ENCODE data around the gene PLRG1.

PLRG1 gene

GRCh38 chr4:154519214-154519613 lies 31.0 kb downstream of the PLRG1 start:
- H3K4me3 ChIP-seq (ENCODE audit: extremely low read depth, insufficient read depth, low read length, poor library complexity, severe bottlenecking), result no peak overlapping the region
- 88 to 97% methylated on average over 3 to 4 of the region's 4 CpGs for WGBS, 2 experiments (ENCODE audit: insufficient coverage in 2 of 2)
- H3K9me3 ChIP-seq (ENCODE audit: control insufficient read depth, low read length), result no peaks in the 10 kb centered on the region
- no peaks in the 10 kb centered on the region for H3K36me3 ChIP-seq (ENCODE audit: control insufficient read depth, insufficient read depth, low read length)
- no peaks in the 10 kb centered on the region for H3K4me1 ChIP-seq (ENCODE audit: control insufficient read depth, insufficient read depth, low read length, poor library complexity, severe bottlenecking)
- H3K27ac ChIP-seq (ENCODE audit: low read depth, low read length, severe bottlenecking), result no peak overlapping the region

DNA sequence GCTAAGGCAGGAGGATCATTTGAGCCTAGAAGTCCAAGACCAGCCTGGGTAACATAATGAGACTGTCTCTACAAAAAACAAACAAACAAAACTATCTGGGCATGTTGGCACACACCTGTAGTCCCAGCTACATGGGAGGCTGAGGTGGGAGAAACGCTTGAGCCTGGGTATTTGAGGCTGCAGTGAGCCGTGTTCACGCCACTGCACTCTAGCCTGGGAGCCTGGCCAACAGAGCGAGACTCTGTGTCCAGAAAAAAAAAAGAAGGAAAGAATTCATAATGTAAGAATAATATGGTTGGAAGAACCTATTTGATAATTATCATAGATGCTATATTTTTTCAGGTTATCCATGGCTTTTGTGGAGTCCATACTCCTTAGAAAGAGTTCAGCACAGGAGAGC lies 32.6 kb downstream of the PLRG1 start:
- no peaks in the 10 kb centered on the region for H3K9me3 ChIP-seq (ENCODE audit: control insufficient read depth, low read length)
- H3K4me3 ChIP-seq (ENCODE audit: extremely low read depth, insufficient read depth, low read length, poor library complexity, severe bottlenecking), result no peak overlapping the region
- no peak overlapping the region for H3K27ac ChIP-seq (ENCODE audit: low read depth, low read length, severe bottlenecking)
- H3K4me1 ChIP-seq (ENCODE audit: control insufficient read depth, insufficient read depth, low read length, poor library complexity, severe bottlenecking), result no peaks in the 10 kb centered on the region
- 60 to 95% methylated on average over 3 to 4 of the region's 4 CpGs for WGBS, 2 experiments (ENCODE audit: insufficient coverage in 2 of 2)
- no peaks in the 10 kb centered on the region for H3K36me3 ChIP-seq (ENCODE audit: control insufficient read depth, insufficient read depth, low read length)

DNA sequence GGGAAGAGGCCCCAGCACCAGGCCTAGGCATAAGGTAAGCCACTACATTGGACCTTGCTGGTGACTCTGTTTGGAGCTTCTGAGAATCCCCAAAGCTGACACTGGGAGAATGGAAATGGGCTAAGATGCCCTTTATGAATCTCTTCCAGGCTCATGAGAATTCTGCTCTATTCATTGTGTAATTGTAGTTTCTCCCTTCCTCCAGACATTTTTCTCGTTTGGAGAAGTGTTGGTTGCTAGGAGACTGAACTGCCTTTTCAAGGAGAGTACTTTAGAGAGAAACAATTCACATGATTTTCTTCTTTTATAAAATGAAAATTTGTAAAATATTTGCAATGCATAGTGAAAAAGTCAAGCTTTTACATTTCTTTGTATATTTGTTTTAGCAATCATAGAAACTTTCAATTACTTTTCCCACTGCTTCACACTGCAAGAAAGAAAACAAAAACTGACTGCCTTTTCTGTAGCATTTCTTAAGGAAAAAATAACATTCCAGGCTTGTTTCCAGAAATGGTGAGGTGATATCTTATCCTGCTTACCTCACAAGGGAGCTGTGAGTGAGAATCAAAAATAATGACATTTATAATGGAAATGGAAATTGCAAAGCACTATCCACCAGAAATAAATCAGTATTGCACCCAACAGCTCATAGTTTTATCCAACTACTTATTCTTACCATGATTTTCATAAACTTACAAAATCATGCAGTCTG lies 33.7 kb downstream of the PLRG1 start:
- H3K4me3 ChIP-seq (ENCODE audit: extremely low read depth, insufficient read depth, low read length, poor library complexity, severe bottlenecking), result no peak overlapping the region
- no peaks in the 10 kb centered on the region for H3K4me1 ChIP-seq (ENCODE audit: control insufficient read depth, insufficient read depth, low read length, poor library complexity, severe bottlenecking)
- no peaks in the 10 kb centered on the region for H3K9me3 ChIP-seq (ENCODE audit: control insufficient read depth, low read length)
- no CpG with 5 or more reads among the region's 1 CpG for WGBS, 2 experiments (ENCODE audit: insufficient coverage in 2 of 2)
- peak overlapping the region; percentile 24 for H3K27ac ChIP-seq (ENCODE audit: low read depth, low read length, severe bottlenecking)
- H3K36me3 ChIP-seq (ENCODE audit: control insufficient read depth, insufficient read depth, low read length), result no peaks in the 10 kb centered on the region

GRCh38 chr4:154511981-154512380 lies 38.2 kb downstream of the PLRG1 start:
- H3K27ac ChIP-seq (ENCODE audit: low read depth, low read length, severe bottlenecking), result no peak overlapping the region
- H3K9me3 ChIP-seq (ENCODE audit: control insufficient read depth, low read length), result no peaks in the 10 kb centered on the region
- H3K36me3 ChIP-seq (ENCODE audit: control insufficient read depth, insufficient read depth, low read length), result no peaks in the 10 kb centered on the region
- no peak overlapping the region for H3K4me3 ChIP-seq (ENCODE audit: extremely low read depth, insufficient read depth, low read length, poor library complexity, severe bottlenecking)
- H3K4me1 ChIP-seq (ENCODE audit: control insufficient read depth, insufficient read depth, low read length, poor library complexity, severe bottlenecking), result no peaks in the 10 kb centered on the region
- 91% methylated on average over 3 of the region's 4 CpGs; no CpG with 5 or more reads in 1 of the 2 experiments for WGBS, 2 experiments (ENCODE audit: insufficient coverage in 2 of 2)

DNA sequence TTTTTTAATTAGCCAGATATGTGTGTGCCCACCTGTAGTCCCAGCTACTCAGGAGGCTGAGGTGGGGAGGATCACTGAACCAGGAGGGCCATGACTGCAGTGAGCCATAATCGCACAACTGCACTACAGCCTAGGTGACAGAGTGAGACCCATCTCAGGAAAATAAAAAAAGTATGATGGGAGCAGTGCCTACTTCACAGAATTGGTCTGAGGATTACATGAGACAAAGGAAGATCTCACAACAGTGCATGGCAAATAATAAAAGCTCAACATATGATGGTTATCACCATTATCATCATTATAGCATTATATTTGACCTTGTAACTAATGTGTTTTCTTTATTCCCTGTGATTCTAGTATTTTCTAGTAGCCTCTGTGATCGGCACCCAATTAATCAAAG lies 38.7 kb downstream of the PLRG1 start:
- WGBS, 2 experiments (ENCODE audit: insufficient coverage in 2 of 2), result 78 to 80% methylated on average over 1 of the region's 2 CpGs
- no peak overlapping the region for H3K27ac ChIP-seq (ENCODE audit: low read depth, low read length, severe bottlenecking)

DNA sequence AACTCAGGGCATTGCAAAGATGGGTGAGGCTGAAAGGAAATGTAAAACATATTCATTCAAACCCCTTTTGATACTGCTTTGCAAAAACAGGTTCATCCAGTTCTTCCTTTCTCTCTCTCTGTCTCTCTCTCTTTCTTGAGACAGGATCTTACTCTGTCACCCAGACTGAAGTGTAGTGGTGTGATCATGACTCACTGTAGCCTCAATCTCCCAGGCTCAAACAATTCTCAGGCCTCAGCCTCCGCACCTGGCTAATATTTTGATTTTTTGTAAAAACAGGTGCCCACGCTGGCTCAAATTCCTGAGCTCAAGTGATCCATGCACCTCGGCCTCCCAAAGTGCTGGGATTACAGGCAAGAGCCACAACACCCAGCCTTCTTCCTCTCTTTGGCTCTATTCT lies 43.0 kb downstream of the PLRG1 start:
- H3K4me1 ChIP-seq (ENCODE audit: control insufficient read depth, insufficient read depth, low read length, poor library complexity, severe bottlenecking), result no peaks in the 10 kb centered on the region
- H3K4me3 ChIP-seq (ENCODE audit: extremely low read depth, insufficient read depth, low read length, poor library complexity, severe bottlenecking), result no peak overlapping the region
- WGBS, 2 experiments (ENCODE audit: insufficient coverage in 2 of 2), result 79 to 94% methylated on average over 2 to 3 of the region's 3 CpGs
- H3K9me3 ChIP-seq (ENCODE audit: control insufficient read depth, low read length), result no peaks in the 10 kb centered on the region
- H3K36me3 ChIP-seq (ENCODE audit: control insufficient read depth, insufficient read depth, low read length), result no peaks in the 10 kb centered on the region
- H3K27ac ChIP-seq (ENCODE audit: low read depth, low read length, severe bottlenecking), result no peak overlapping the region

More for the DNA sequence above, 38.7 kb downstream of the PLRG1 start:
- Histone ChIP-seq H3K4me1 (ENCODE audit: control insufficient read depth, insufficient read depth, low read length, poor library complexity, severe bottlenecking) (no peaks in the 10 kb centered on the region), H3K36me3 (ENCODE audit: control insufficient read depth, insufficient read depth, low read length) (no peaks in the 10 kb centered on the region), H3K9me3 (ENCODE audit: control insufficient read depth, low read length) (no peaks in the 10 kb centered on the region), H3K4me3 (ENCODE audit: extremely low read depth, insufficient read depth, low read length, poor library complexity, severe bottlenecking) (no peak overlapping the region)

DNA sequence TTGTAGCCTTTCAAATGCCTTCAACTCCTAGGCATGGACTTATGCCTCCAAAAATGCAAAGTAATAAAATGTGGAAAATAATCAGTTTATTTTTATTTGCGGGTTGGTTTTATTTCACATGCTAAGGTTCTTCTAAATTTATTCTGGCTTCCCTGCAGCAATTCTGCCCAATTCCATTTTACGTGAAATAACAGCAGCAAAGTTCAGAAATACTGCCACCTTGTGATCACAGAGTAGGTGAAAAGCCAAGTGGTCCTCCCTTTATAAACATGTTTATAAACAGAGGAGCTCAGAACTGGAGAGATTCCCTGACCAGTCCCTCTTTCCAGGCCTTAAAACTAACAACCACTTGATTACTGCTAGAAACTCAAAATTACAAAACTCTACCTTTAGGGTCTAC lies 43.9 kb downstream of the PLRG1 start:
- H3K4me3 ChIP-seq (ENCODE audit: extremely low read depth, insufficient read depth, low read length, poor library complexity, severe bottlenecking), result no peak overlapping the region
- H3K36me3 ChIP-seq (ENCODE audit: control insufficient read depth, insufficient read depth, low read length), result no peaks in the 10 kb centered on the region
- H3K27ac ChIP-seq (ENCODE audit: low read depth, low read length, severe bottlenecking), result no peak overlapping the region
- no CpG with 5 or more reads among the region's 2 CpGs for WGBS, 2 experiments (ENCODE audit: insufficient coverage in 2 of 2)
- H3K9me3 ChIP-seq (ENCODE audit: control insufficient read depth, low read length), result no peaks in the 10 kb centered on the region
- H3K4me1 ChIP-seq (ENCODE audit: control insufficient read depth, insufficient read depth, low read length, poor library complexity, severe bottlenecking), result no peaks in the 10 kb centered on the region

GRCh38 chr4:154503598-154503997 lies 46.6 kb downstream of the PLRG1 start:
- Histone ChIP-seq H3K9me3 (ENCODE audit: control insufficient read depth, low read length) (no peaks in the 10 kb centered on the region), H3K36me3 (ENCODE audit: control insufficient read depth, insufficient read depth, low read length) (no peaks in the 10 kb centered on the region), H3K27ac (ENCODE audit: low read depth, low read length, severe bottlenecking) (no peak overlapping the region), H3K4me3 (ENCODE audit: extremely low read depth, insufficient read depth, low read length, poor library complexity, severe bottlenecking) (no peak overlapping the region), H3K4me1 (ENCODE audit: control insufficient read depth, insufficient read depth, low read length, poor library complexity, severe bottlenecking) (no peaks in the 10 kb centered on the region)
- WGBS, 2 experiments (ENCODE audit: insufficient coverage in 2 of 2), result no CpG with 5 or more reads among the region's 1 CpG

DNA sequence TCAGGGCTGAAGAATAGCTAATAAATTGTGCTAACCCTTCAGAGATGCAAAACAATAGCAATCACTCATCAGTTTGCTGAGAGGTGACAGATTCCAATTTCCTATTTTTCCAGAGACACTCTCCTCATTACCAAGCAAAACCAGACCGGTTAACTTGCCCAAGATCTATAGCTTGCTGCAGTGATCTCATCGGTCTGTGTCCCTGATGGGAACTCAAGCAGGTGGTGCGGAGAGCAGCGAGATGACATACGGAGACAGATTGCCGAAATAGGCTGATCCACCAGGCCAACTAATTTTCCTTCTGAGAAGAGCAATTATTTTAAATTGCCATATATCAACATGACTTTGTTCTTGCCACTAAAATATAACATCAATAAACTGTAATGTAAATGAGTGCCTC lies 48.1 kb downstream of the PLRG1 start:
- no peaks in the 10 kb centered on the region for H3K9me3 ChIP-seq (ENCODE audit: control insufficient read depth, low read length)
- WGBS, 2 experiments (ENCODE audit: insufficient coverage in 2 of 2), result 76 to 89% methylated on average over 3 to 4 of the region's 6 CpGs
- no peaks in the 10 kb centered on the region for H3K4me1 ChIP-seq (ENCODE audit: control insufficient read depth, insufficient read depth, low read length, poor library complexity, severe bottlenecking)
- no peak overlapping the region for H3K4me3 ChIP-seq (ENCODE audit: extremely low read depth, insufficient read depth, low read length, poor library complexity, severe bottlenecking)
- no peaks in the 10 kb centered on the region for H3K36me3 ChIP-seq (ENCODE audit: control insufficient read depth, insufficient read depth, low read length)
- H3K27ac ChIP-seq (ENCODE audit: low read depth, low read length, severe bottlenecking), result no peak overlapping the region

GRCh38 chr4:154497889-154498288 lies 52.3 kb downstream of the PLRG1 start:
- 100% methylated on average over 2 to 4 of the region's 5 CpGs for WGBS, 2 experiments (ENCODE audit: insufficient coverage in 2 of 2)
- Histone ChIP-seq H3K9me3 (ENCODE audit: control insufficient read depth, low read length) (no peaks in the 10 kb centered on the region), H3K27ac (ENCODE audit: low read depth, low read length, severe bottlenecking) (no peak overlapping the region), H3K4me1 (ENCODE audit: control insufficient read depth, insufficient read depth, low read length, poor library complexity, severe bottlenecking) (no peaks in the 10 kb centered on the region), H3K4me3 (ENCODE audit: extremely low read depth, insufficient read depth, low read length, poor library complexity, severe bottlenecking) (no peak overlapping the region), H3K36me3 (ENCODE audit: control insufficient read depth, insufficient read depth, low read length) (no peaks in the 10 kb centered on the region)

- peaks cover 2% of the 10 kb centered on the region for H3K4me1 ChIP-seq (ENCODE audit: control insufficient read depth, insufficient read depth, low read length, poor library complexity, severe bottlenecking)
- 83% methylated on average over 1 of the region's 2 CpGs; no CpG with 5 or more reads in 1 of the 2 experiments for WGBS, 2 experiments (ENCODE audit: insufficient coverage in 2 of 2)
Measured at GRCh38 chr4:154495867-154496266, 54.3 kb downstream of the PLRG1 start.

More at GRCh38 chr4:154495867-154496266, 54.3 kb downstream of the PLRG1 start:
- H3K27ac ChIP-seq (ENCODE audit: low read depth, low read length, severe bottlenecking), result no peak overlapping the region
- no peaks in the 10 kb centered on the region for H3K9me3 ChIP-seq (ENCODE audit: control insufficient read depth, low read length)
- no peak overlapping the region for H3K4me3 ChIP-seq (ENCODE audit: extremely low read depth, insufficient read depth, low read length, poor library complexity, severe bottlenecking)
- no peaks in the 10 kb centered on the region for H3K36me3 ChIP-seq (ENCODE audit: control insufficient read depth, insufficient read depth, low read length)

All from mesodermal cell (in vitro differentiated cells).